SIG-M5 treated with dmso at 0.1 percent for 504 hours (cell line): ENCODE data around the gene RNF144A.

Experiments
- DNase-seq: peaks from one replicate; lab custom pipeline; 2025; ENCODE audit not compliant: unreplicated experiment; lab: John Stamatoyannopoulos, UW

Gene RNF144A

DNA sequence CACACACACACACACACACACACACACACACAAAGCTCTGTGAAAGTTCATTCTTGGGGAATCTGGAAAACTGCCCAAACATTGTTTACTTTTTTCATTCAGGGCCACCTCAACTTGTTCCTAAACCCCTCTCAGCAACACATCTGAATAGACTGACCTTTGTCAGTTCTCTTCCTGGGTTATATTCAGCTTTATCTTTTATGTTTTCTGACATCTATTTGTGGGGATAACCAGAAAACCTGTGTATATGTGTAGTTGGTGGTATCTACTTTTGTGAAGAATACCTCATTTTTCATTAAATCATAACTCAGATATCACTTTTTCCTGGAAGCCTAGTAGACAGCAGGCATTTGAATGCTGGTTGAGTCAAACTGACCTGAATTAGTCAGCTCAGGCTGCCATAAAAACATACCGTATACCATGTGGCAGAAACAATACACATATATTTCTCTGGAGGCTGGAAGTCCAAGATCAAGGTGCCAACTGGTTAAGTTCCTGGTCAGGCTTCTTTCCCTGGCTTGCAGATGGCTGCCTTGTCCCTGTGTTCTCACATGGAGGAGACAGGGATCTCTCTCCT is 11.0 kb upstream of the RNF144A start:
- no peak for DNase-seq

DNA sequence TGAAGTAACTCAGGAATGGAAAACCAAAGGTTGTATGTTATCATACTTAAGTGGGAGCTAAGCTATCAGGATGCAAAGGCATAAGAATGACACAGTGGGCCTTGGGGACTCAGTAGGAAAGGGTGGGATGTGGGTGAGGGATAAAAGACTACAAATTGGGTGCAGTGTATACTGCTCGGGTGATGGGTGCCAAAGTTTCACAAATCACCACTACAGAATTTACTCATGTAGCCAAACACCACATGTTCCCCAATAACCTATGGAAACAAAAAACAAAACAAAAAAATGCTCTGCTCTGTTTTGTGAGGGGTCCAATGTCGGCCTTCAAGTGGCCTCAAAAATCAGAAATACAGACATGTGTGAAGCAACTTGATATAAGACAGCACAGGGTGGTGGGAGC is 8.9 kb upstream of the RNF144A start:
- DNase-seq, result no peak

DNA sequence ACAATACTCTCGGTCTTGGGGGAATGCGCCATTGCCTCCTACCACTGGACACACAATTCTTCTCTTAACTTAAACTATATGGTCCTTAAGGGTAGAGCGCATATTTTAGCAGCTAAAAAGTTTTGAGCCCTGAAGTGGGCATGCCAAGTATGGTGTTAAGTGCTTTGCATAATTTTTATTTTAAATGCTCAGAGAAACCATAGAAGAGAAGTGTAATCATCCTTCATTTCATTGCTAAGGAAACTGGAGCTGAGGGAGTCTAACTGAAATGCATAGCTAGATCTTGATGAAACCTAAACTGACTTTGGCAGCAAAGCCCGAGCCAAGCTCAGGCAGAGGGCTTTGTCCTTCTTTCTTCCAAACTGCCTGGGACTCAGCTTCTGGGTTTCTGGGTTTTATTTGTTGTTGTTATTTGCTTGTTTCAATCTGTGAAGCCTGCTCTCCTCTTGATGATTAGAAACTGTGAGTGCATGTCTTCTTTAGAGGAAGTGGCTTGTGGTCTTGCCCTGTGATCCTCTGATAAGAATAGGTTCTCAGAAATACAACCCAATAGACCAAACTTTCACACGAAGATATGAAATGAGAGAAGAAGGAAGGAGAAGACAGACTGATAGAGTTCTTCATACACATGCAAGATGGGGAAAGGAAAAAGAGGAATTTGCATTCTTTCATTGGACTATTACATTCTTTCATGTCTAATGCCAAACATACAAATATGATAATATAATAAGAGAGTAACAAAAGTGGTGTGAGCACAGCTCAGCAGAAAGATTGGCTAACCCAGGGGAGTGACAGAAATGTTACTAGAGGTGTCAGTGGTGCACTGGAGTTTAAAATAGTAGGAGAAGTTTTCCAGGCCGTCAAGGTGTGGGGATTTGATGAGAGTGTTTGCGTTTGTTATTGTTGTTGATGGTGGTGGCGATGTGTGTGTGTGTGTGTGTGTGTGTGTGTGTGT is 7.5 kb upstream of the RNF144A start:
- DNase-seq, result peak; percentile 16

DNA sequence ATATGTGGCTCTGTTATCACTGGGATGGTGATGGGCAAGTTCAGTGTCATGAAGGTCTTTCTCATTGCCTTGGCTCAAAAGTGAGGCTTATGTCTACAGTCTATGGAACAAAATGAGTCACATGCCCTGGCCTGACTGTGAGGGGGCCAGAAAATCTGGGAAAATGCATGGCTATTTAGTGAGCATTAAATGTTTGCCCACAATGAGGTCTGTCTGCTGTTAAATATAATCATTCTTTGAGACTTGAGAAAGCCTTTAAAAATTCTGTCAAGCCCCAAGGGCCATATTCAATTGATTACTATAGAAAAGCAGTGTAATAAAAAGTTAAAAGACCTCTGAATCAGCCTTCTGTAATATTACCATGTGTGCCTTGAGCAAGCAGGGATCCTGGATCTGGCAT is 5.5 kb upstream of the RNF144A start:
- DNase-seq, result no peak

DNA sequence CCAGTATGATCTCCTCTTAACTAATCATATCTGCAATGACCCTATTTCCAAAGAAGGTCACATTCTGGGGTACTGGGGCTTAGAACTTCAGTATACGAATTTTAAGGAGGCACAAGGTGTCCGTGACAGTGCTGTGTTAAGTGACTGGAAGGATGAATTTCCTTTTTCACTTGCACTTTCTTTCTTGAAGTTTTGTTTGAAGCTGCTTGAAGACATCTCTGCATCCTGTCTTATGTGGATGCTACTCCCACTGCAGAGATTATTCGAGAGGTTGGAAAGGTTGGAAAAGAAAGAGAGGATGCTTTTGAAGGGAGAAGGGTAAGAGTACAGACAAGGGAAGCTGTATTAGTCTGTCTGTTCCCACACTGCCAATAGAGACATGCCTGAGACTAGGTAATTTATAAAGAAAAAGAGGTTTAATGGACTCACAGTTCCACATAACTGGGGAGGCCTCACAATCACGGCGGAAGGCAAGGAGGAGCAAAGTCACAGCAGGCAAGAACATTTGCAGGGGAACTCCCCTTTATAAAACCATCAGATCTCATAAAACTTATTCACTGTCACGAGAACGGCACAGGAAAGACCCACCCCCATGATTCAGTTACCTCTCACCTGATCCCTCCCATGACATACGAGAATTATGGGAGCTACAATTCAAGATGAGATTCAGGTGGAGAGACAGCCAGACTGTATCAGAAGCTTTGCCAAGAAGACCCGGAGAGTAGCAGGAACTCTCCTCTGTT is 3.6 kb upstream of the RNF144A start:
- DNase-seq, result no peak

DNA sequence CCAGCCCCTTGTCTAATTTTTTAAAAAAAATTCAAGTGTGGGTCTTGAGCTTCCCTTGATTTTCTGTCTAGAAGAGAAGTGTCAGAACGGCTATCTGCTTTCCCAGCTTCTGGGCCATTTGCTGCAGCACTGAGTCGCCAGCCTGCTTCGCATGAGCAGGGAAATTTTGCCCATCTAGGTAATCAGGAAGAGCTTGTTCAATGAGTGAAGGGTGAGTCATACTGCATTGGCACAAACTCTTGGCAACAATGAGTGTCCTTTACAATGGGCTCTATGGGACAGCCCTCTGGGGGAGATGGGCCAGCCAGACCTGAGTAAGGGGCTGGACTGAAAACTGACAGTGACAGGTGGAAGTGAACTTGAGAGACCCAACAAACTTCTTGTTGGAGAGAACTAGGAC is 2.4 kb upstream of the RNF144A start:
- DNase-seq, result no peak

DNA sequence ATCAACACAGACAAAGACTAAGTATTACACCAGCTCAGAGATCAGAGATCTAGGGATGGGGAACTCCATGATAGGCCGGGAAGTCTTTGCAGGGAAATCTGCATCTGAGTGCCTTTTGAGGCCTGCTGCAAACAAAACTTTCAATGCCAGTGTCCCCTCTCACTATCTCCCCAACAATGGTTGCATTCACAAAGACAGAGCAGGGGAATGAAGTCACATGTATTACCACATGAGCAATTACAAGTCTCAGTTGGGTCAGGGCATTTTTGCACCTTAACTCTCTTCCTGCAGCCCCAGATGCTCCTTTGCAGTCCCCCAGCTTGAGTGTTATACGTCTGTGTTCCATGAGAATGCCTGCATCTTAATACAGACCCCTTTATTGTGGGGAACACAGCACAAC is 1.8 kb upstream of the RNF144A start:
- DNase-seq, result no peak

DNA sequence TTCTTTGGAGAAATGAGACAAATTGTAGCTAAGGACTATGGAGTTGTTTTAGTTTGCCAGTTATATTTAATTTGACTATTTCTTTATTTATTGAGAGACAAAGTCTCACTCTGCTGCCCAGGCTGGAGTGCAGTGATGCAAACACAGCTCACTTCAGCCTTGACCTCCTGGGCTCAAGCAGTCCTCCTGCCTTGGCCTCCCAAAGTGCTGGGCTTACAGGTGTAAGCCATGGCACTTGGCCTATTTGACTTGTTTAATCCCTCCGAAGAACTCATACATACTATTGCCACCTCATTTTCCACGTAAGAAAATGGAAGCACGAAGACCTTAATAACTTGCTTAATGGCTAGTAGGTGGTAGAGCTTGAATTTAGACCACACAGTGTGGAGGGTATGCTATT is 988 bp upstream of the RNF144A start:
- DNase-seq, result no peak

DNA sequence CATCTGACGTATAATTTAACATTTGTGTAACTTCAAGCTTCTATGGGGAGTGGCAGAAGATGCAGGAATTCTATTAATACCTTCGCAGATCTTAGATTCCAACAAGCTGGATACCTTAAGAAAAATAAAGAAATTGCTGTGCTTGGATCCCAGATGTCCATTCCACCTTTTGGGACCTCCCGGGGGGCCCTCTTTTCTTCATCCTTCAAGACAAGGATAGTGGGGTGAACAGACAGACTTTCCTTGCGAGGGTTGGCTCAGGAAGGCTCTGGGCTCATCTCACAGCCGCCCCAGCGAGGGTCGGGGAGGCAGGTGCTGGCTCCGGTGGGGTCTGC is 509 bp upstream of the RNF144A start:
- no peak for DNase-seq

DNA sequence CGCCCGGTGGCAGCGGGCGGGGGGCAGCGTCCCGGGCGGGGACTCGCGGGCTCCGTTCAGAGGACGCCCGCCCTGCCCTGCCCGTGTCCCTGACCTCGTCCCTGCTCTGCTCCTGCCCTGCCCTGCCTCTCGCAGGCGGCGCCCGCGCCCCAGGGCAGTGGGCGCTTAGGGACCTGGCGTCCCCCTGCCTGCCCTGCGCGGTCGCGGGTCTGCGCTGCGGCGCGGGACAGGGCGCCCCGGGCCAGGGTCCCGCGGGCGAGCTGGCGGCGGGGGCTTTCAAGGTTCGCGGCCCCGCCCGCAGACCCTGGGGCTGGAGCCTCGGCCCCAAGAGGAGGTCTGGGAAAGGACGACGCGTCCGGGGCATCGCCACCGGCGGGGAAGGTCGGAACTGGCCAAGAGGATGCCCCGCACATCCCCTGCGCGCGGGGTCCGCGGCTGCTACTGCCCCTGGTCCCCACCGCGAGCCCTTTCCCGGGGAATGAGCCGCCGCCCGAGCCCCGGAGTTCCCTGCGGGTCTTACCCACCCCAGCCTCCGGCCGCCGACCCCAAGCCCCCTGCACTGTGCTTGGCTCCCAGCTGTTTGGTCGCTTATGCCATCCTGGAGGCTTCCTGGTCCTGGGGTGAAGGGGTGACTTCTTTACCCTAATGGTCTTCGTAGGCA is 679 bp downstream of the RNF144A start:
- DNase-seq, result no peak

DNA sequence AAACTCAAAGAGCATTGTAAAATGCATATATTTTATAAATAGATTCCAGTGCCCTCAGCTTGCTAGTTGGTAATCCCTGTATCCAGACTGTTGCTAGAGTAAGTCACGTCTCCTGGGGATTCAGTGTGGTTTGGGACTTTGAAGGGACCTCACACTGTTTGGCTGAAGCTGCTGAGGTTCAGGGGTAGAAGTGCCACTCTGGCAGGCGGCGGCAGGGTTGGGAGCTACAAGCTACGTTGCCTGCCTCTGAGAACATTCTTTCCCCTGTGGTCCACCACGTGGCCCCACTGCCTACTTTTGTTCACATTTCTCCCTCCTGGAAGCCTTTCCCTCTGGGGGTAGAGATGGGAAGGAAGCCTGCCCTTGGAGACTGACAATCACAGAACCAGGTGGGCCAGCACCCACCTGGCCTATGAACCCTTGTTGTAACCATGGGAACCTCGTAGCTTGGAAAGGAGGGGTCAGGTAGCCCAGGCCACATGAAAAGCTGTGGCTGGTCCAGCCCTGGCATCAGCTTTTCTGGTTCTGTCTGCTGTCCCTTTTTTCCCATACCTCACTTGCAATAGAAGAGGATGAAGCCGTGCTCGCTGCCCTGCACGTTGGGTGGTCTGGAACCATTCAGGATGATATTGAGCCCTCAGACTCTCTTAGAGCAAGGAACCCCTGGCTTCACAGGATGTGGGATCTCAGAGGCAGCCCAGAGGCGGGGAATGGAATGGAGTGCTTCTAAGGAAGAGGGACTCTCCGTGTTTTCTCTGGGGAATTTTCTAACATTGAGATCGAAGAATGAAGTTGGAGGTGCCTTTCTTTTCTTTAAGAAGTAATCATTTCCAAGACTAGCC is 2.9 kb downstream of the RNF144A start:
- no peak for DNase-seq

DNA sequence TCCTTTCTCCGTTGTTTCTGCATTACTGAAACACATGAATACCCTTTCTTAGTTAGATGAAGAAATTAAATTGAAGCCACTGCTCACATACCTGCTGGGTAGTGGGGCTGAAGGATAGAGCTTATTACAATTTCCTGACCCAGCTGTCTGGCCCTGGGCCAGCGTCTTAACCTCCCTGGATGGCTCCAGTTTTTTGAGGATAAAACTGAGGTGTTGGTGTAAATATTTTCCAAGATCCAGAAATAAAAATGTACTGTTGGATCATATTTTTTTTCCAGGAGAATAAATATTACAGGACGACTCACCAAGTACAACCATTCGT is 3.5 kb downstream of the RNF144A start:
- no peak for DNase-seq

DNA sequence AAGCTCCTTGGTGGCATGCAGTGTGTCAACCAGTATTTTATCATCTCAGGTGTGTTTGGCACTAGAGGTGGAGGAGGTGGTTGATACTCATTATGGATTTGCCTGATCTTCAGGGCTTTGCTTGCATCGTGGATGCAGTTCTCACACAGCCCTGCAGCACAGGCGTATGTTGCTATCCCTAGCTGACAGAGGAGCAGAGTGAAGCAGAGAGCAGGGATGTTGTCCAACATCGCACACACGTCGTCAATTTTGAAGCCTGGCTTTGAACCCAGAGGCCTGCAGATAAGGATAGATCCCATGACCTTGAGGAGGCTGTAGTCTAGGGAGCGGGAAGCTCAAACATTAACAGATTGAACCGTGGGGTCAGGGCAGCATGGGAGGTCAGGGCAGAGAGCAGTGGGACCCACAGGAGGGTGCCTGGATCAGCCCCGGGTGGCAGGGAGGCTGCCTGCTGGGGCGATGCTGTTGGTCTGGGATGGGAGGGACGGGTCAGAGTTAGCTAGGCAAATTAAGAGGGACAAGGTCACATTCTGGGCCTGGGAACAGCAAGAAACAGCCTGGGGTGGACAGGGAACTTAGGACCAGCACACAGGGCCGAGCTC is 4.2 kb downstream of the RNF144A start:
- no peak for DNase-seq

DNA sequence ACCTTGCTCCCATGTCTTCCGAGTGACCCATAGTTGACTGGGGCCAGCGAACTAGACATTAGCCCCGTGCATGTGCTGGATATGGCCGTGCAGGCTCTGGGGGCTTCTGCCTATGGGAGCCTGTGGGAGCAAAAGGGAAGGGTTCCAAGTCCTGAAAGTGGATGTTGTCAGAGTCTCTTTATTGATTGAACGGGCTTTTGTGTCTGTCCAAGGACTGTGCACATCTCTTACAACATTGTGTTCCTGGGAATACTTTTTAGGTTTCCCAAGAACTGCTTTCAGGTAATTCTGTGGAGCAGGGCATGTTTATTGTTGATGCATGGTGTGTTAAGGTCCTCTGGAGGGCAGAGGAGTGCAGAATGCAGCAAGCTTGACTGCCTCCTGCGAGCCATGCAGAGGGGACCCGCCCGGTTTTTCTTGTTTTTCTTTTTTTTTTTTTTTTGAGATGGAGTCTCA is 5.0 kb downstream of the RNF144A start:
- DNase-seq, result no peak

DNA sequence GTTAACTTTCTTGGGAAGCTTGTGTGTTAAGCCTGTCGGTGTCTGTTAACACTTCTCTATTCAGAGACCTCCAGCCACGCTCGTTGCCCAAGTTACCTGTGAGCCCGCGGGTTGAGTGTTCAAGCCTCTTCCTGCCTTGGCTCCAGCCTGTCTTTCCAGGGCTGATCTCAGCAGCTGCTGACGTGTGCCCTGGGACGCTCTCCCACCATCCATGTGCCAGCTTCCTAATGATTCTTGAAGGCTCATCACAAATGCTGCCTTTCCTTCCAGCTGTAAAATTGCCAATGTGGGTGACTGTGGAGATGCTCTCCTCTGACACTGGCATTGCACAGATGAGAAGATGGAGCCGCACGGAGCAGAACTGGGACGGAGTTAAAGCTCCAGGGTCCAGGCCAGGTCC is 6.1 kb downstream of the RNF144A start:
- DNase-seq, result no peak

DNA sequence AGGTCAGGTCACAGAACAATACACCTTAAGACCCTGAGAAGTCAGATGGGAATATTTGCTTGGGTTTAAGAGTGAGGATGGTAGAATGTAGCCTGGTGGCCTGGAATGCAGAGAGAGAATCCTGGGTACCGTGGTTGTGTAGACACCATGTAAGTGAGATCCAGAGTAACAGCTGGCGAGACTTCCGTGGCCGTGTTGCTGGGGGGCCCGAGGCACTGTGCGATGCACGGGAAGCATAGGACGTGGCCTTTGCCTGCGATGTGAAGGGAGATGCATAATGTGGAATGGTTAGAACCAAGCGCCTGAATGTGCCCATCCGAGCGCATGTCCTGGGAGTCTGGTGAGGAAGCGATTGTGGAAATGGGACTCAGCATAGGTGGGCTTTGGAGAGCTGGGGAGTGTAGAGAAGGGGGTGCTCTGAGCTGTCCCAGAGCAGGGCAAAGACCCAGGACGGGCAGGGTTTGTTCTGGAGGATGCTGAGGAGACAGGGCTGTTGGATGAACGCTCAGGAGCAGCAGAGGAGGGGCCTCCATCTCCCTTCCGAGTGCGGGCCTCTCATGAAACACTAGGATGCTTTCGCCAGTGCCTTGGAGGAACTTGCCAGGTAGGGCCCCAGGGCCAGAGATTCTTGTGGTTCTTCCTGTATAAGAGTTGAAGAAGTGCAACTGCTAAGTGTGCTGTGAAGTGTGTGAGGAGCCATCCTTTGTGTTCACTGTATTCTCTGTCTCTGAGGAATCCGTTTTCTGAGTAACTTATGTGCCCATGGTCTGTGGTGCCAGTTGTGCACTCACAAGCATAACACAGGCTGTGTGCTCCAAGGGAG is 7.1 kb downstream of the RNF144A start:
- no peak for DNase-seq

DNA sequence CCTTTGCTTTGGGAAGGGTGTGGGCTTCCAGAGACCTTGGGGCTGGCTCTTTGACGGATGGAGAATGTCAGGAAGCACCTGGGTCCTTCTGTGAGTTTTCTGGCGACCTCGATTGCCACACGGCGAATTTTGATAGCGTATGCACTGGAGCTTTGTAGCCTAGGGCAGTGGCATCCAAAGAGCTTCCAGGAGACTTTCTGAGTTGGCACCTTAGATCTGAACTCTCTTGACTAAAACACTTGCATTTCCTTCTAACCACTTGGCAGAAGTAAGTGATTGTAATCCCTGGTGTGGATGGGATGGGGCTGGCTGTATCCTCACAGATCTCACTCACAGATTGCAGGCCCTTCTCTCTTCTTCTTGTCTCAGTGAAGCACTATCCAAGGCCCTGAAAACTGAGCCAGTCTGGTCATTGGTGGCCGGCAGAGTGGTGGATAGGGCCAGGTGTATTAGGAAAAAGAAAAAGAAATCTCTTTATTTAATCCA is 7.8 kb downstream of the RNF144A start:
- no peak for DNase-seq

DNA sequence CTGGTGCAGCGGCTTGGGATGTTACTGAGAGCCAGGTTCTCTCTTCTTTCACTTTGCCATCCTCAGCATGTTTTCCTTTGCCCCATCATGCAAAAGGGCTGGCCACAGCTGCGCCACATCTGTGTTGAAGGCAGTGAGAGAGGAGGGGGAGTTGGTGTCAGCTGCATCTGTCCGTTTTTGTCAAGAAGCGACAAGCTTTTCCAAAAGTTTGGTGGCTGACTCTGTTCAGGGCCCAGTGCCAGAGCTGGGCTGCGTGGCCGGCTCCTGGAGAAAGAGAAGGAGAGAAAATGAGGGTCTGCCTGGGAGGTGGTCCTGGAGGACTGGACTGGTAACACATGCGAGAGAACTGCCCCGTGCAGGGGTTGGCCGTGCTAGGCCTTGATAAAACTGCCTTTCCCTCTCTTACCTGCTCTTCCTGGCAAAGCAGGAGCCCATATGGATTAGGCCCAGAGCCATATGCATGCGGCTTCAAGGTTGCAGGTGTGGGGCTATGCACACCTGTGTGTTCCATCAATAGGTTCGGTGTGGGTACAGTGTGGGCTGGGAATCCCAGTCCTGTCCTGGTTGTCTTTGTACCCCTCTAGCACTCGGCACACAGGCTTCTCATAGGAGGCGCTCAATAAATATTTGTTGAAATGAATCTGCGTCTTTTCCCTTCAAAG is 9.0 kb downstream of the RNF144A start:
- no peak for DNase-seq

DNA sequence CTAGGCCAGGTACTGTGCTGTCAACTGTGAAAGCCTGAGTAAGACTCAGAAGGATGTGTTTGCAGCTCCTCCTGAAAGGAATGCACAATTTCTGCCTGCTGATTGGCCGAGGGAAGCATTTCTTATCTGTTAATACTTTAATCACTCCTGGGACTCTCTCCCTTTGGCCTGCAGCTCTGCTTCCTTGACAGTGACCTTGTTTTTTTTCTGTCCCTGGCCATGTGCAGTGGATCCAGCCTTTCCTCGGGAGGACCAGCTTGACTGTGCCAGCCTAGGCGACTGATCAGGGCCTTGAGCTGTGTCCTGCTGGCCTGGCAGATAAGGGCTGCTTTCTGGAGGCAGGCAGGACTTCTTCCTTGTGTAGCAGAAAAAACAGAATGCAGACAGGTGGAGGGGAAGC is 10.0 kb downstream of the RNF144A start:
- no peak for DNase-seq
